ENCODE results near the gene ALPK3. TPM values are rescaled to one million over a fixed set of nuclear protein-coding genes. Genes with fewer than 3 reads are reported as not detected.
"Not testable (repeated sequence)": the region's sequence is repeated elsewhere in the genome, so short reads cannot be mapped to it uniquely, and the experiment has no call there.

The ALPK3 gene
- polyA plus RNA-seq, 3 donors = 14.8 to 27.2 (median 23.8) TPM

- no peak for DNase-seq
Measured at GRCh38 chr15:84840741-84841429, 23.7 kb downstream of the ALPK3 start.

- DNase-seq = no peak
Measured at GRCh38 chr15:84842781-84843180, 25.6 kb downstream of the ALPK3 start.

GRCh38 chr15:84844964-84845363, 27.8 kb downstream of the ALPK3 start:
- no peak for DNase-seq

GRCh38 chr15:84845631-84846030, 28.5 kb downstream of the ALPK3 start:
- DNase-seq = not testable (repeated sequence)

- no peak for DNase-seq
Measured at GRCh38 chr15:84846269-84846668, 29.1 kb downstream of the ALPK3 start.

GRCh38 chr15:84847382-84847781, 30.2 kb downstream of the ALPK3 start:
- DNase-seq = no peak

GRCh38 chr15:84852212-84852611, 35.1 kb downstream of the ALPK3 start:
- DNase-seq = no peak

GRCh38 chr15:84855136-84855535, 38.0 kb downstream of the ALPK3 start:
- DNase-seq = no peak

GRCh38 chr15:84855765-84856164, 38.6 kb downstream of the ALPK3 start:
- no peak for DNase-seq

GRCh38 chr15:84856731-84857417, 39.7 kb downstream of the ALPK3 start:
- no peak for DNase-seq

- DNase-seq = no peak
Measured at GRCh38 chr15:84857418-84858004, 40.4 kb downstream of the ALPK3 start.

GRCh38 chr15:84858231-84858630, 41.1 kb downstream of the ALPK3 start:
- no peak for DNase-seq

- no peak for DNase-seq
Measured at GRCh38 chr15:84859144-84859543, 42.0 kb downstream of the ALPK3 start.

GRCh38 chr15:84859651-84860050, 42.5 kb downstream of the ALPK3 start:
- DNase-seq = no peak

- DNase-seq = no peak
Measured at GRCh38 chr15:84861781-84862180, 44.6 kb downstream of the ALPK3 start.

- DNase-seq = no peak
Measured at GRCh38 chr15:84862214-84862975, 45.2 kb downstream of the ALPK3 start.

GRCh38 chr15:84863565-84864443, 46.6 kb downstream of the ALPK3 start:
- DNase-seq = no peak

- no peak for DNase-seq
Measured at GRCh38 chr15:84864444-84864795, 47.3 kb downstream of the ALPK3 start.

GRCh38 chr15:84865074-84865569, 48.0 kb downstream of the ALPK3 start:
- no peak for DNase-seq

GRCh38 chr15:84868037-84868880, 51.1 kb downstream of the ALPK3 start:
- DNase-seq = no peak

Data from renal pelvis (tissue), 4 donors.